Measurements from ENCODE around the gene NUAK1.
"Not testable (repeated sequence)": the region's sequence is repeated elsewhere in the genome, so short reads cannot be mapped to it uniquely, and the experiment has no call there.

NUAK1 gene

DNA sequence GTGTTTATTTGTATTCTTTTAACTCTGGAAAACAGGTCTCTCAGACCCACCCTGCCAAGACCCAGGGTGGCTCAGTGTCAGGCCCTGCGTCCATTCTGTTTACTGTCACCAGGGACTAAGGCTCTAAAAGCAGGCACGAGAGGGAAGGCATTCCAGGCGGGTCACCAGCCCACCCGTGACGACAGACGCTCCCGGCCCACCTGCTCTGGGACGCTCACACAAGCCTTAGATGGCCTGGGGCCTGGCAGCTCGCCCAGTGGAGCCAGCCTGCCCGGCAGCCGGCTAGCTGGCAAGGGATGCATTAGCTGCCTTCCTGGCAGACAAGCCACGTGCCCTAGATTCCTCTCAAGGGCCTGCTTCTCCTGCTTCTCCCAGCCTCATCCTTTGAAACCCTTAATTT lies 9.2 kb upstream of the NUAK1 start:
- DNase-seq (ENCODE audit: low read depth in 4 of 4, low spot score in 1 of 4) = no peak

DNA sequence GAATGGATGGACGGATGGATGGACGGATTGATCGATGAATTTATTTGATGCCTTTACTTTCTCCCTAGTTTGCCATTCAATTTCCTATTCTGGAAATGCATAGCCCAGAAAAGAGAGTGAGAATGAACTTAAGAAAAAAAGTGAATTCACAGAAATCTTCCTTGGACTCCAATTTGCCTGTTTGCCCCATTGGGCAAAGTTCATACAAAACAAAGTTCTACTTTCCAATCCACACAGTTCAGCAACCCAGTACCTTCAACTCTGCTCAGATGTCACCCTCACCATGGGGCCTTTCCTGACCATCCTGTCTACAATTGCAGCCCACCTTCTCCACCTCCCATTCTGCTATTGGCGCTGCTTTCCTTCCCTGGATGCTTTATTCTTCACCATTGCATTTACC lies 8.2 kb upstream of the NUAK1 start:
- DNase-seq (ENCODE audit: low read depth in 4 of 4, low spot score in 1 of 4) = no peak

GRCh38 chr12:106145539-106146447 lies 7.0 kb upstream of the NUAK1 start:
- DNase-seq (ENCODE audit: low read depth in 4 of 4, low spot score in 1 of 4) = no peak

GRCh38 chr12:106144847-106145246 lies 6.1 kb upstream of the NUAK1 start:
- DNase-seq (ENCODE audit: low read depth in 4 of 4, low spot score in 1 of 4) = no peak

DNA sequence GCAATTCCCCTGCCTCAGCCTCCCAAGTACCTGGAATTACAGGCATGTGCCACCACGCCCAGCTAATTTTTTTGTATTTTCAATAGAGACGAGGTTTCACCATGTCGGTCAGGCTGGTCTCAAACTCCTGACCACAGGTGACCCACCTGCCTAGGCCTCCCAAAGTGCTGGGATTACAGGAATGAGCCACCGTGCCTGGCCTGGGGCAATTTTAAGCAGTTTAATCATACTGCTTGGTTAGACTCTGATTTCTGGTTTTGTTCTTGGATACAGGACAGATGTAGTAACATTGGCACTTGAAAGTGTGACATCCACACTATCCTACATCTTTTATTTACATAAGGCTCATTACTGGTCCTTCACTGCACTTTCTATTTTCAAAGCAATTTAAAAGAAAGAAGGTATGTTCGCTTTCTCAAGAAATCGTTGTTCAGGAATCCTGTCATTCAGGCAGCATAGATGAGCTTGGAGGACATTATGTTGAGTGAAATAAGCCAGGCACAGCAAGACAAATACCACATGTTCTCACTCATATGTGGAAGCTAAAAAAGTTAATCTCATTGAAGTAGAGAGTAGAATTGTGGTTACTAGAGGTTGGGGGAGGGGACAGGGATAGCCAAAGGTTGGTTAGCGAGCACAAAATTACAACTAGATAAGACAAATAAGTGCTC lies 4.0 kb upstream of the NUAK1 start:
- no peak for DNase-seq (ENCODE audit: low read depth in 4 of 4, low spot score in 1 of 4)

GRCh38 chr12:106141920-106142319 lies 3.2 kb upstream of the NUAK1 start:
- DNase-seq (ENCODE audit: low read depth in 4 of 4, low spot score in 1 of 4) = not testable (repeated sequence)

DNA sequence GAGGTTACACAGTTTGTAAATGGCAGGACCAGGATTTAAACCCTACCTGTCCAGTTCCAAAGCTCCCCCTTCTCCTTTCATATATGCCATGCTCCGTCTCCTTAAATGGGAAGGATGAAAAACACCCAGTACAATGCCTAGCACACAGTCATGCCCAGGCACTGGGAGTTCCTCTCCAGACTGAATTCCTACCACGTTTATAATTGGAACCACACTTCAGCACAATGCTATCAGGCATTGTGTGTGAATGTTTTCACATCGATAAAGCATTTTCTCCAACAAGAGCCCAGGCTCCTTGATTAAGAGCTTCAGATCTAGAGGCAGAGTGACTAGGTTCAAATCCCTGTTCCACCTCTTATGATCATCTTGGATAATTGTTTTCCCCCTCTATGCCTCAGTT lies 2.7 kb upstream of the NUAK1 start:
- no peak for DNase-seq (ENCODE audit: low read depth in 4 of 4, low spot score in 1 of 4)

DNA sequence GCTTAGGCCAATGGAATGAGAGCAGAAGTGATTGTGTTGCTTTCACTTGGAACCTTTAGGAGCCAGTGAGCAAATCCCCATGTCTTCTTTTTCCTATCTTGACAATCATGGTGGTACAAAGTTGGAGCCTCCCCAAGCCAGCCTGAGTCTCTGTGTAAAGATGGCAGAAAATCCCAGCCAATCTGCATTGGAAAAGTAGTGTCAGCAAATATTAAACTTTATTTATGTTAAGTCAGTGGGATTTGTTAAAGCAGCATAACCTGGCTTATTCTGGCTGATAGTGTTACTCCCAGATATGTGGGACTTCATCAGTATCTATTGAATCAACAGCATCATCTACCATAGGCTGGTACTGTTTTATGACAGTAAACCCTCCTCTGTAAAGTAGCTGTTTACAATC lies 2.2 kb upstream of the NUAK1 start:
- DNase-seq (ENCODE audit: low read depth in 4 of 4, low spot score in 1 of 4) = no peak

GRCh38 chr12:106140223-106140986 lies 1.7 kb upstream of the NUAK1 start:
- DNase-seq (ENCODE audit: low read depth in 4 of 4, low spot score in 1 of 4) = no peak

DNA sequence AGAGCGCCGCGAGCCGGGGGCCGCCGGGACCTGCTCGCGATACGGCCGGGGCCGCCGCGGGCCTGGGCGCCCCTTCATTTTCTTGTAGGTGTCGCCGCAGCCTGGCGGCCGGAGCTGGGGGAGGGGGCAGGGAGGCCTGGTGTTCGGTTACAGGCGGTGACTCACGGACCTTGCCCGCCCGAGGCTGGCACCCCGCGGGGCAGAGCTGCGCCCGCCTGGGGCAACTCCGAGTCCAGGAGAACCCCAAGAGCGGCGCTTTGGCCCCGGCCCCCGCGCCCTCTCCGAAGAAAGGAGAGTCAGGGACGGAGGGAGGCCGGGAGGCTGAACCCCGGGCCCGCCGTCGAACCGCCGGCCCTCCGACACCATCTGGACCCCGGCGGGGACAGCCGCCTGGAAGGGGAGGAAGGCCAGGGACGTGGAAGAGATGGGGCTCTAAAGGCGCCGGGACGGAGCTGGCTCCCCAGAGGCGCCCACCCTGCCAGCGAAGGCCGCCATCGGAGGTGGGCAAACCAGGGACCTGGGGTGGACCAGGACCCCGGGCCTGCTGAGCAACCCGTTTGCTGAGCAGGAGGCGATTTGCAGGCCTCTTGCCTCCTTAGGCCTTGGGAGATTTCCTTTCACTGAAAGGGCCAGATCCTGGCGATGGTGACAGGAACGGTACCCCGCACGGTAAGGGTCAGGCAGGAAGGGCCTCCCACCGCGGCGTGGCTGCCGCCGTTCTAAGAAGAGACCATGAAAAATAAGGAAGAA lies 843 bp upstream of the NUAK1 start:
- peak in 1 of 4 experiments; percentile 26 for DNase-seq (ENCODE audit: low read depth in 4 of 4, low spot score in 1 of 4)

DNA sequence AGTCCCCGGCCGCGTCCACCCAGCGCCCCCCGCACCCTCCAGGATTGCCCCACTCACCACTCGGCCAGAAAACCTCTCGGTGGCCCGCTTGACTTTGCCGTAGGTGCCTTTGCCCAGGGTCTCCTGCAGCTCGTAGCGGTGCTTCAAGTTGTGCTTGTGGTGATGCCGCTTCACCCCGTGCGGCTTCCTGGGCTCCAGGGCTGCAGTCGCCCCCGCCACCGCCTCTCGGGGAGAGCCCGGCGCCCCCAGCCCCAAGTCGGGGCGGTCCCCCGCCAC lies 459 bp downstream of the NUAK1 start:
- DNase-seq (ENCODE audit: low read depth in 4 of 4, low spot score in 1 of 4) = no peak

DNA sequence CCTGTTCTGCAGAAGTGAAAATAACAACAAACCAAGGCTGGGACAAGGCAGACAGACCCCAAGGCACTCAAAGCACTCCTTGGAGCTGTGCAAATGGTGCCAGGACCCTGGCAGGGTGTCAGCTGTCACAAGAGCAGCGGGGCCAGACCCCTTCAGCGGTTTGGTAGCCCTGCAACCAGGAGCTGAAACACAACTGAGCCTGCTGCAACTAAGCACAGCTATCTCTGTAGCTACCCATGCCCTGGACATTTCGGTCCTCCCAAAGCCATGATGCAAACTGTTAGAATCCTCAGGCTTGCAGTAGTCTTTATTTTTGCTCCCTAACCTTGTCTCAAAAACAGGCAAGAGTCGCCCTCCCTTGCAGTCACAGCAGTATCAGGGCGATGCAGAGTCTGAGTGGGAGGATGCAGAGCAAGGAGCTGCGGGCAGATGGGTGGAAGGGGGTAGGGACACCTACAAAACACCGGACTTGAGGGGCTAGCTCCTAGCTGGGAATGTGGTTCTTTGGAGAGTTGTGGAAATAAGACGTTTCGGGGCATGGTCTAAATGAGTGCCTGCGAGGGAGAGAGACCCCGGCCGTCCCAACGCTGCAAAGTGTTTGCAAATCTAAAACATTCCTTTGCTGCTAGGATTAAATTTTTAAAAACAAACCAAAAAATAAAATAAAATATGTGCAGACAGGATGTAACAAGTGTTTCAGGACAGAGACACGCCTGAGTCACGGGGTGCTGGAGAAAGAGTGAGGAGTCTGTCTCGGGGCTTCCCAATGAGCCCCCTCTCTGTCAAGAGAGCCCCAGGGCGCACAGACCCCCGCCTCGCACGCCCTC lies 1.0 kb downstream of the NUAK1 start:
- no peak for DNase-seq (ENCODE audit: low read depth in 4 of 4, low spot score in 1 of 4)

DNA sequence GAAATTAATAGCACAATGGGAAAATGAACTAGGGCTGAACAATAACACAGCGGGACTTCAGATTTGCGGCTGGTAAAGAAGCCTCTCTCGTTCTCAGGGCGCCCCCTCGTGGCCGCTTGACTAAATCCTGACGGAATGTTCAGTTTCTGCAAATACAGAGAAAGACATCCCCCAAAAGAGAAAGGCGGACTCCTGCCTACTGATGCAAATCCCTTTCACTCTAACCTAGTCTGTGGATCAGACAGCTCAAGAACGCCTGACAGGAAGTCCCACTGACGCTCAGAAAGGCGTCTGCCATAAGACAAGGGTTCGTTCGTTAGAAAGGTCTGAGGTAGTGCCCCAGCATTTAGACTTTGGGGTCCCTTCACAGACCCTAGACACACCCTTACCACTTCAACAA lies 2.5 kb downstream of the NUAK1 start:
- peak; percentile 49 to 70 (median 62) for DNase-seq (ENCODE audit: low read depth in 4 of 4, low spot score in 1 of 4)

DNA sequence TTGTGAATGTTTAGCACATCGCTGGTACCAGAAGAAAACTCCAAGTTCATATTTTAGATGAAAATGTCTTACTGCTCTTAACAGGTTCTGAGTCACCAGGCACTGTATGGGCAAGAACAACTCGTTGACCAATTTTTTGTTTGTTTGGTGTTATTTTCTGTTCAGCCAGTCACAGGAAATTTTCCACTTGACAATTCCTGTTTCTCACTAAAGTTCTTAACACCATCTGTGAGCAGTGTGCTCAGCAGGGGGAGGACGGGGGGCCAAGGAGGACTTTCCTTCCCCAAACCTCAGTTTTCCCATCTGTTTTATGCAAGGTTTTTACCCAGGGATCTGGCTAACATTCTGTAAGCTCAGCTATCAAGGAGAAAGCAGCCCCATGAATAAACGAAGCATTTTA lies 3.0 kb downstream of the NUAK1 start:
- DNase-seq (ENCODE audit: low read depth in 4 of 4, low spot score in 1 of 4) = no peak

GRCh38 chr12:106135075-106135474 lies 3.7 kb downstream of the NUAK1 start:
- DNase-seq (ENCODE audit: low read depth in 4 of 4, low spot score in 1 of 4) = no peak

GRCh38 chr12:106134294-106134949 lies 4.3 kb downstream of the NUAK1 start:
- DNase-seq (ENCODE audit: low read depth in 4 of 4, low spot score in 1 of 4) = no peak

- DNase-seq (ENCODE audit: low read depth in 4 of 4, low spot score in 1 of 4) = no peak
These were observed 5.3 kb downstream of the NUAK1 start for GRCh38 chr12:106133136-106134087.

- no peak for DNase-seq (ENCODE audit: low read depth in 4 of 4, low spot score in 1 of 4)
These were observed 6.3 kb downstream of the NUAK1 start for GRCh38 chr12:106132175-106133135.

All from stimulated activated CD4-positive, alpha-beta T cell treated with anti-CD3 and anti-CD28 coated beads, Interleukin-1b, Interleukin-23, amount 100 ng/mL, for 24 hours (primary cell).